Suprapubic skin (tissue), 4 donors: Measurements from ENCODE around the gene SHISA9. TPM values are rescaled to one million over a fixed set of nuclear protein-coding genes. Genes with fewer than 3 reads are reported as not detected.

ENCODE experiments used
- DNase-seq, 2 donors: peaks; one replicate each; pipeline ENCODE4 v3.0.0-alpha.2; 2019; ENCODE audit warnings: low spot score in 2 of 2
- H3K27ac ChIP-seq: fragments of 200-600 bp; sonication (generic); one replicate; pipeline ENCODE4 v1.5.1; 2019
- H3K27me3 ChIP-seq: fragments of 200-600 bp; sonication (generic); one replicate; pipeline ENCODE4 v1.5.1; 2019
- H3K36me3 ChIP-seq: fragments of 200-600 bp; sonication (generic); one replicate; pipeline ENCODE4 v1.5.1; 2019
- H3K4me1 ChIP-seq: fragments of 200-600 bp; sonication (generic); one replicate; pipeline ENCODE4 v1.5.1; 2019
- H3K4me3 ChIP-seq: fragments of 200-600 bp; sonication (generic); one replicate; pipeline ENCODE4 v1.5.1; 2019; ENCODE audit warnings: mild to moderate bottlenecking
- H3K9me3 ChIP-seq: fragments of 200-600 bp; sonication (generic); one replicate; pipeline ENCODE4 v1.5.1; 2019
- EP300 ChIP-seq: sonication (generic); formaldehyde crosslinking; IDR thresholded peaks from one replicate; pipeline ENCODE4 v1.6.1; 2017; ENCODE audit warnings: antibody characterized with exemption
- POLR2A ChIP-seq, 2 donors: fragments of 450-650 bp; IDR thresholded peaks; one replicate each; pipeline ENCODE4 v1.6.1; 2017; ENCODE audit warnings: antibody characterized with exemption in 2 of 2, mild to moderate bottlenecking in 2 of 2, moderate library complexity in 2 of 2
- POLR2AphosphoS5 ChIP-seq, 3 donors: sonication (generic); formaldehyde crosslinking; IDR thresholded peaks; one replicate each; pipeline ENCODE4 v1.6.1; 2017; ENCODE audit warnings: antibody characterized with exemption in 3 of 3
- WGBS: methylation state at CpG from one replicate; pipeline ENCODE4 v1.1.5; 2018; 5-methylcytosine and 5-hydroxymethylcytosine counted together
- total RNA-seq, 4 donors: library from RNA; depleted of rRNA; stranded (reverse); fragments of >200 nt; gene quantifications; one replicate each; pipeline ENCODE4 v1.1.0, GENCODE V29; 2016
- TF ChIP-seq, protein P1 (sequence below), 2 donors: fragments of 200-600 bp in 1 of 2; fragments of 450-650 bp in 1 of 2; sonication (generic) in 1 of 2; IDR thresholded peaks; one replicate each; pipeline ENCODE4 v1.5.1; 2016 to 2019; ENCODE audit warnings: antibody characterized with exemption in 2 of 2, mild to moderate bottlenecking in 1 of 2, moderate library complexity in 1 of 2

Gene SHISA9
- total RNA-seq, 4 donors from 2014 or later = 0.26 to 1.9 (median 1.2) TPM

DNA sequence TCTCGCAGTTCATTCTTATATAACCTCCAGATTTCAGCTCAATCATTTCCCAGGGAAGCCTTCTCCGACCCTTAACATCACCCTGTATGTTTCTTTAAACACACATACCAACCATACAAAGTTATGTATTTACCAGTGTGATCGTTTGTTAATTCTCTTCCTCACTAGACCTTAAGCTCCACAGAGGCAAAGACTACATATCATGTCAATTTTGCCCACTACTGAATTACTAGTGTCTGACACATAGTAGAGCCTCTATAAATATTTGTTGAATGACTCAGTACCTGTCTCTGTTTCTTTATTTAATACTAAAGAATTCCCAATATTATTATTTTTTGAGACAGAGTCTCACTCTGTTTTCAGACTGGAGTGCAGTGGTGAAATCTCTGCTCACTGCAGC is 137.2 kb downstream of the SHISA9 start:
- Histone ChIP-seq H3K9me3 (no peaks in the 10 kb centered on the region), H3K36me3 (no peaks in the 10 kb centered on the region), H3K4me3 (no peak overlapping the region), H3K27ac (no peak overlapping the region), H3K4me1 (no peaks in the 10 kb centered on the region), H3K27me3 (no peaks in the 10 kb centered on the region)
- WGBS = 92% methylated on average over 3 of the region's 3 CpGs
- DNase-seq = no peak
- TF ChIP-seq, protein P1, sequence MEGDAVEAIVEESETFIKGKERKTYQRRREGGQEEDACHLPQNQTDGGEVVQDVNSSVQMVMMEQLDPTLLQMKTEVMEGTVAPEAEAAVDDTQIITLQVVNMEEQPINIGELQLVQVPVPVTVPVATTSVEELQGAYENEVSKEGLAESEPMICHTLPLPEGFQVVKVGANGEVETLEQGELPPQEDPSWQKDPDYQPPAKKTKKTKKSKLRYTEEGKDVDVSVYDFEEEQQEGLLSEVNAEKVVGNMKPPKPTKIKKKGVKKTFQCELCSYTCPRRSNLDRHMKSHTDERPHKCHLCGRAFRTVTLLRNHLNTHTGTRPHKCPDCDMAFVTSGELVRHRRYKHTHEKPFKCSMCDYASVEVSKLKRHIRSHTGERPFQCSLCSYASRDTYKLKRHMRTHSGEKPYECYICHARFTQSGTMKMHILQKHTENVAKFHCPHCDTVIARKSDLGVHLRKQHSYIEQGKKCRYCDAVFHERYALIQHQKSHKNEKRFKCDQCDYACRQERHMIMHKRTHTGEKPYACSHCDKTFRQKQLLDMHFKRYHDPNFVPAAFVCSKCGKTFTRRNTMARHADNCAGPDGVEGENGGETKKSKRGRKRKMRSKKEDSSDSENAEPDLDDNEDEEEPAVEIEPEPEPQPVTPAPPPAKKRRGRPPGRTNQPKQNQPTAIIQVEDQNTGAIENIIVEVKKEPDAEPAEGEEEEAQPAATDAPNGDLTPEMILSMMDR (IDR thresholded peaks at IDR 0.05) = no peak
- TF ChIP-seq POLR2A (IDR thresholded peaks at IDR 0.05) (no peak), EP300 (no peak), POLR2AphosphoS5 (IDR thresholded peaks at IDR 0.05) (no peak)

DNA sequence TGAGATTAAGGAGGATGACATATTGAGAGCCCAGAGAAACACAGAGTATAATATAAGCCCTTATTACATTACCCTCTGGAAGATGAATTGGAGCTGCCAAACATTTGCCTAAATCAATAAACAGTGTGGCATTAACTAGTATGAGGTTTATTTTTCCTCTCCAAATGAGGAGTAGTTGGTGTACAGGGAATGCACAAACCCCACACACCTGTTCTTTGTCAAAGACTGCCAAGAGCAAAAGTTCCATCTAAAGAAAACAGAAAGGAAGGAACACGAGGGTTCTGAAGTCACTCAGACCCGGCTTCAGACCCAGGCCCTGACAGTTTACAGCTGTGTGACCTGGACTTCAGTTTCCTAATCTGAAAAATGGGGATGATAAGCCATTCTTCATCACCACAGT is 138.1 kb downstream of the SHISA9 start:
- H3K27me3 ChIP-seq = no peaks in the 10 kb centered on the region
- no peaks in the 10 kb centered on the region for H3K9me3 ChIP-seq
- no peak for TF ChIP-seq POLR2AphosphoS5 (IDR thresholded peaks at IDR 0.05)
- TF ChIP-seq EP300 = no peak
- TF ChIP-seq POLR2A (IDR thresholded peaks at IDR 0.05) = no peak
- TF ChIP-seq, protein P1 (IDR thresholded peaks at IDR 0.05) = no peak
- H3K4me1 ChIP-seq = no peaks in the 10 kb centered on the region
- DNase-seq = no peak
- no peak overlapping the region for H3K4me3 ChIP-seq
- no peak overlapping the region for H3K27ac ChIP-seq
- 46% methylated on average over 2 of the region's 2 CpGs for WGBS
- H3K36me3 ChIP-seq = no peaks in the 10 kb centered on the region

DNA sequence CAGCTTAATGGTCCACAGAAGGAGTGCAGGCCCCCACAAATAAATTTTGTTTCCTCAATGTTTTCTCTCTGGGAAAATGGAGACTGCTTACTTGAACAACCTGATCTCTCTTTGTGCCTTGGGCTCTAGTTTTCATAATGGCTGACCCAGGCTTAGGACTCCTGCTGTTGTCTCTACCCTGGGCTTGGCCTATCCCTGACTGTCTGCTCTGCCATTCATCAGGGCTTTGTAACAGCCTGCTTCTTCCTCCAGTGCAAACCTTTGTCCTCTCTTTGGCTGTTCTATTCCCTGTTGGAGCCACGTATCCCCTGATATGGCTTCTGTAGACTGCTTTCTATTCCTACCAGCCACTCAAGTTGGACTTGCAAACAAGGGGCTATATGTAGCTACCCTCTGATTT is 139.8 kb downstream of the SHISA9 start:
- Histone ChIP-seq H3K4me1 (no peaks in the 10 kb centered on the region), H3K27me3 (no peaks in the 10 kb centered on the region), H3K9me3 (no peaks in the 10 kb centered on the region), H3K27ac (no peak overlapping the region), H3K4me3 (no peak overlapping the region), H3K36me3 (no peaks in the 10 kb centered on the region)
- TF ChIP-seq POLR2A (IDR thresholded peaks at IDR 0.05) (no peak), POLR2AphosphoS5 (IDR thresholded peaks at IDR 0.05) (no peak), EP300 (no peak)
- TF ChIP-seq, protein P1 (IDR thresholded peaks at IDR 0.05) = no peak
- no peak for DNase-seq
- 50% methylated on average over 1 of the region's 1 CpG for WGBS

DNA sequence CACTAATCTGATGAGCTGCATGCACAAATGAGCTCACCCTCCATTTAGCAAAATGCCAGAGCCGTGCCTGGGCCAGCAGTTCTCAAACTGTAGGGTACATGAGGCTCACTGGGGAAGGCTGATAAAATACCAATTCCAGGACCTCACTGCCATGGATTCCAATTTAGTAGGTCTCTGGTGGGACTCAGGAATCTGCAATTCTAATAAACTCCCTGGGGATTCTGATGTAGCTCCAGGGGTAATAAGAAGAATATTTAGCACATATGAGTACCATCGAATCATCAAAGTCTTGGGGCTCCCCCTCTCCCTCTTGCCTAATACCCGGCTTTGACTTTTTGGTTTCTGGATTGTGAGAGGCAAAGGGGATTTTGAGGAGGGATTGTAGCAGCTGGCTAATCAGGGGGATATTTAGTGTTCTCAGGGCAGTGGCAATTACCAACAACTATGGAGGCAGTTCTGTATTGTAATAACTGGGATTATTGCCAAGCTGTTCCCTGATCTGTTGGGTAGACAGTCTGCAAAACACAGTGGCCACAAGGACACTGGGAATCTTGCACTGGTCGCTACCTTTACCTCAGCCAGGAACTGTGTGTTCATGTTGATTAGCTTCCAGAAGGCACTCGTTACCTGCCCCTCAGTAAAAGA is 140.4 kb downstream of the SHISA9 start:
- Histone ChIP-seq H3K4me1 (no peaks in the 10 kb centered on the region), H3K4me3 (no peak overlapping the region), H3K9me3 (no peaks in the 10 kb centered on the region), H3K27me3 (no peaks in the 10 kb centered on the region), H3K36me3 (no peaks in the 10 kb centered on the region), H3K27ac (no peak overlapping the region)
- WGBS = 68% methylated on average over 5 of the region's 5 CpGs
- no peak for TF ChIP-seq POLR2AphosphoS5 (IDR thresholded peaks at IDR 0.05)
- no peak for DNase-seq

DNA sequence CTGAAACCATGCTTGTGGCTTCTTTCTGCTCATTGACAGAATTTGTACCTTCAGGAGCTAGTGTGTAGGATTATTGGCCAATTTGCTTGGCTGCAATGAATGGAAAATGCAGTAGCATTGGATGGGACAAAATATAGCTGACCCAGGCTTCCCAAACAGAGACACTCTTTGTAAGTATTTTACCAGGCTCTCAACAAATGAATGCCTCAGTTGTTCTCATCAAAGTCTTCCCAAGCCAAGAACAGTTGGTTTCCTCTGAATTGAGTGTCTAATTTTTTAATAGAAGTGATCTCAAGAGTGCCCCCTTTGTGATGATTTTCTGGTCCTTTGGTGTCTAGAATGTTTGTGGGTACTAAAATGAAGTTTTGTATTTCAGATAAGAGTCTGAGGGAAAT is 140.9 kb downstream of the SHISA9 start:
- no peak for DNase-seq
- Histone ChIP-seq H3K27me3 (no peaks in the 10 kb centered on the region), H3K9me3 (no peaks in the 10 kb centered on the region), H3K4me1 (no peaks in the 10 kb centered on the region), H3K4me3 (no peak overlapping the region), H3K36me3 (no peaks in the 10 kb centered on the region), H3K27ac (no peak overlapping the region)
- TF ChIP-seq POLR2A (IDR thresholded peaks at IDR 0.05) = no peak
- TF ChIP-seq POLR2AphosphoS5 (IDR thresholded peaks at IDR 0.05) = no peak
- TF ChIP-seq, protein P1 (IDR thresholded peaks at IDR 0.05) = no peak
- no peak for TF ChIP-seq EP300
